GM21825 (cell line): ENCODE data around the gene MLIP.
"Not testable (repeated sequence)": the region's sequence is repeated elsewhere in the genome, so short reads cannot be mapped to it uniquely, and the experiment has no call there.

Experiments used
- ATAC-seq: cut with Tn5 transposase; IDR thresholded peaks from one replicate; pipeline ENCODE4 v1.9.1; 2021; ENCODE audit warnings: mild to moderate bottlenecking, moderate library complexity; ENCODE audit not compliant: unreplicated experiment

The MLIP gene

GRCh38 chr6:54216336-54216735 lies 105.1 kb downstream of the MLIP start:
- ATAC-seq = no peak

GRCh38 chr6:54217018-54217417 lies 105.8 kb downstream of the MLIP start:
- no peak for ATAC-seq

GRCh38 chr6:54222217-54222616 lies 111.0 kb downstream of the MLIP start:
- ATAC-seq = no peak

- no peak for ATAC-seq
Measured at GRCh38 chr6:54232703-54233102, 121.5 kb downstream of the MLIP start.

- ATAC-seq = no peak
Measured at GRCh38 chr6:54234539-54234938, 123.3 kb downstream of the MLIP start.

GRCh38 chr6:54236984-54237383 lies 125.7 kb downstream of the MLIP start:
- no peak for ATAC-seq

- no peak for ATAC-seq
Measured at GRCh38 chr6:54238396-54238795, 127.2 kb downstream of the MLIP start.

GRCh38 chr6:54243699-54244098 lies 132.5 kb downstream of the MLIP start:
- no peak for ATAC-seq

- no peak for ATAC-seq
Measured at GRCh38 chr6:54244430-54244829, 133.2 kb downstream of the MLIP start.

GRCh38 chr6:54245265-54245664 lies 134.0 kb downstream of the MLIP start:
- no peak for ATAC-seq

- ATAC-seq = no peak
Measured at GRCh38 chr6:54248319-54248718, 137.1 kb downstream of the MLIP start.

GRCh38 chr6:54248994-54249393 lies 137.8 kb downstream of the MLIP start:
- ATAC-seq = no peak

GRCh38 chr6:54249812-54250211 lies 138.6 kb downstream of the MLIP start:
- not testable (repeated sequence) for ATAC-seq

GRCh38 chr6:54252496-54252895 lies 141.3 kb downstream of the MLIP start:
- no peak for ATAC-seq

GRCh38 chr6:54252916-54253315 lies 141.7 kb downstream of the MLIP start:
- ATAC-seq = no peak

GRCh38 chr6:54254886-54255285 lies 143.6 kb downstream of the MLIP start:
- ATAC-seq = no peak

- ATAC-seq = no peak
Measured at GRCh38 chr6:54255886-54256285, 144.6 kb downstream of the MLIP start.

GRCh38 chr6:54260025-54260424 lies 148.8 kb downstream of the MLIP start:
- ATAC-seq = no peak

GRCh38 chr6:54262499-54262898 lies 151.3 kb downstream of the MLIP start:
- ATAC-seq = no peak

GRCh38 chr6:54262971-54263370 lies 151.7 kb downstream of the MLIP start:
- ATAC-seq = no peak

- ATAC-seq = no peak
Measured at GRCh38 chr6:54264581-54265272, 153.5 kb downstream of the MLIP start.

GRCh38 chr6:54266400-54266923 lies 155.2 kb downstream of the MLIP start:
- no peak for ATAC-seq

GRCh38 chr6:54267798-54268197 lies 156.6 kb downstream of the MLIP start:
- ATAC-seq = no peak
